HFFc6 (cell line): ENCODE results near the gene GRIP1. TPM values are rescaled to one million over a fixed set of nuclear protein-coding genes. Genes with fewer than 3 reads are reported as not detected.

ENCODE experiments used
- DNase-seq: peaks from one replicate; pipeline ENCODE4 v3.0.0-alpha.2; 2018
- H3K27ac Mint-ChIP-seq: 2 replicates; pipeline ENCODE4 v1.8.0; 2020; ENCODE audit warnings: mild to moderate bottlenecking, mixed read lengths
- H3K27me3 Mint-ChIP-seq: 2 replicates; pipeline ENCODE4 v1.8.0; 2021; ENCODE audit warnings: mild to moderate bottlenecking, moderate library complexity, mixed read lengths; ENCODE audit not compliant: insufficient read depth
- H3K36me3 Mint-ChIP-seq: 2 replicates; pipeline ENCODE4 v1.8.0; 2021; ENCODE audit warnings: low read depth, mixed read lengths
- H3K4me1 Mint-ChIP-seq: 2 replicates; pipeline ENCODE4 v1.8.0; 2020; ENCODE audit warnings: low read depth, mixed read lengths
- H3K4me3 Mint-ChIP-seq: 2 replicates; pipeline ENCODE4 v1.8.0; 2020; ENCODE audit warnings: mild to moderate bottlenecking, moderate library complexity, mixed read lengths
- H3K9me3 Mint-ChIP-seq: 2 replicates; pipeline ENCODE4 v1.8.0; 2020; ENCODE audit warnings: mild to moderate bottlenecking, mixed read lengths
- total RNA-seq, 6 experiments: library from RNA; stranded (reverse); fragmentation: NEBNext Ultra II Directional; extraction: Animal tissue kit (Norgen Biotek cat#: 25700); gene quantifications; 2 replicates in 1 of 6; 3 replicates in 5 of 6; pipeline ENCODE4 v1.2.3, GENCODE V29; 2021
- TF ChIP-seq, protein P1 (sequence below): fragments of 200-600 bp; sonication (generic); IDR thresholded peaks from 2 replicates; pipeline ENCODE4 v1.5.0; 2021; ENCODE audit warnings: antibody characterized with exemption, mild to moderate bottlenecking

GRIP1 gene
- total RNA-seq, 6 experiments from 2014 or later, result 0.31 to 0.60 TPM; not detected in 4

DNA sequence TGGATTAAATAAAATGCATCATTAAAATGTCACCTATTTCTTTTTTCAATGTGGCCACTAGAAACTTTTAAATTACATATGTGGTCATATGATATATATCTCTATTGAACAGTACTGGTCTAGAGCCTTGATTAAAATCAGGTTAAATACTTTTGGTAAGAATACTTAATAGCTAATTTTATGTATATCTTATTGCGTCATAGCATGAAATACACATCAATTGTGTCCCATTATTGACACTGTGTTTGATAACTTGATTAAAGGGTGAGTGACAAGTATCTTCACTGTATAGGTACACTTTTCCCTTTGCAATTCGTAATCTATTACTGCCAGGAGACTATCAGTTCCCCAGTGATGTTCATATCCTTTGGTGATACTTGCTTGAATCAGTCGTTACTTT lies 381.0 kb downstream of the GRIP1 start:
- H3K36me3 Mint-ChIP-seq, result no peaks in the 10 kb centered on the region
- H3K4me3 Mint-ChIP-seq, result no peak overlapping the region
- no peak overlapping the region for H3K27ac Mint-ChIP-seq
- no peaks in the 10 kb centered on the region for H3K9me3 Mint-ChIP-seq
- no peak for DNase-seq
- H3K4me1 Mint-ChIP-seq, result peaks cover 28% of the 10 kb centered on the region
- TF ChIP-seq, protein P1, sequence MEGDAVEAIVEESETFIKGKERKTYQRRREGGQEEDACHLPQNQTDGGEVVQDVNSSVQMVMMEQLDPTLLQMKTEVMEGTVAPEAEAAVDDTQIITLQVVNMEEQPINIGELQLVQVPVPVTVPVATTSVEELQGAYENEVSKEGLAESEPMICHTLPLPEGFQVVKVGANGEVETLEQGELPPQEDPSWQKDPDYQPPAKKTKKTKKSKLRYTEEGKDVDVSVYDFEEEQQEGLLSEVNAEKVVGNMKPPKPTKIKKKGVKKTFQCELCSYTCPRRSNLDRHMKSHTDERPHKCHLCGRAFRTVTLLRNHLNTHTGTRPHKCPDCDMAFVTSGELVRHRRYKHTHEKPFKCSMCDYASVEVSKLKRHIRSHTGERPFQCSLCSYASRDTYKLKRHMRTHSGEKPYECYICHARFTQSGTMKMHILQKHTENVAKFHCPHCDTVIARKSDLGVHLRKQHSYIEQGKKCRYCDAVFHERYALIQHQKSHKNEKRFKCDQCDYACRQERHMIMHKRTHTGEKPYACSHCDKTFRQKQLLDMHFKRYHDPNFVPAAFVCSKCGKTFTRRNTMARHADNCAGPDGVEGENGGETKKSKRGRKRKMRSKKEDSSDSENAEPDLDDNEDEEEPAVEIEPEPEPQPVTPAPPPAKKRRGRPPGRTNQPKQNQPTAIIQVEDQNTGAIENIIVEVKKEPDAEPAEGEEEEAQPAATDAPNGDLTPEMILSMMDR, result no peak
- peaks cover 23% of the 10 kb centered on the region for H3K27me3 Mint-ChIP-seq
